Measurements from ENCODE around the gene ZBTB20.

ZBTB20 gene

DNA sequence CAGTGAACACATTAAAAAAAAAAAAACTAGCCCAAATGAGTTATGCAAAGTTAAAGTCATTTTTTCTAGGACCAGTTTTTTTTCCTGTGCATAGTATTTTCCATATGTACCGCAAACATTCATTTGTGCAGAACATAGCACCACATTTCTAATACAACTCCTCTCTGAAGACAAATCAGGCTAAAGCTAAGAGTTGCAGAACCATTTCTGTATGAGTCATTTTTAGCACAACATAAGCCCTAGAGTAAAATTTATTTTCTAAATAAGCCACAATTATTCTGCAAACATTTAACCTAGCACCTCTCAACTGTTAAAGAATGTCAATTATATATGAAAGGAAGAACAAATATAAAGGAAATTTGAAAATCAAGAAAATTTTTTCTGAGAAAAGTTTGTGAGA, 477.5 kb downstream of the ZBTB20 start:
- no peak for ATAC-seq (ENCODE audit: low read depth)
- Mint-ChIP-seq H3K4me1 (peaks cover 3% of the 10 kb centered on the region), H3K4me3 (no peak overlapping the region), H3K36me3 (peaks cover 6% of the 10 kb centered on the region), H3K27ac (no peak overlapping the region), H3K27me3 (no peaks in the 10 kb centered on the region), H3K9me3 (peaks cover 2% of the 10 kb centered on the region)
- DNase-seq (ENCODE audit: low spot score in 2 of 2): no peak

DNA sequence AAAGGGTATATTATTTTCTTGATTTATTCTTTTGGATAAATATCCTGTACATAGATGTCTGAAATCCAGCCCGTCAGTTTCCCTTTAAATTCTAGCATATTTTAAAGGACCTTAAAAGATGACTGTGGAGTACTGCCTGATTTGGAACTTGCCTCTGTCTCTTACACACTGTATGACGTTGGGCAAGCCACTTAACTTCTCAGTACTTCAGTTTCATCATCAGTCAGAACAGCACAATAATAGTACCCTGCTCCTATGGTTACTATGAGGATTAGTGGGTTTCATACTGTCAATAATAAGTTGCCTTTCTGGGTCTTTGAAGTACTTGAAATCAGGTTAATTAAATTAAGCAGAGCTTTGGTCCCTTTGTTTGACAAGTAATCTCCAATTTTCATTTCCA, 479.0 kb downstream of the ZBTB20 start:
- peak; percentile 32 for ATAC-seq (ENCODE audit: low read depth)
- peaks cover 15% of the 10 kb centered on the region for H3K36me3 Mint-ChIP-seq
- no peak overlapping the region for H3K27ac Mint-ChIP-seq

DNA sequence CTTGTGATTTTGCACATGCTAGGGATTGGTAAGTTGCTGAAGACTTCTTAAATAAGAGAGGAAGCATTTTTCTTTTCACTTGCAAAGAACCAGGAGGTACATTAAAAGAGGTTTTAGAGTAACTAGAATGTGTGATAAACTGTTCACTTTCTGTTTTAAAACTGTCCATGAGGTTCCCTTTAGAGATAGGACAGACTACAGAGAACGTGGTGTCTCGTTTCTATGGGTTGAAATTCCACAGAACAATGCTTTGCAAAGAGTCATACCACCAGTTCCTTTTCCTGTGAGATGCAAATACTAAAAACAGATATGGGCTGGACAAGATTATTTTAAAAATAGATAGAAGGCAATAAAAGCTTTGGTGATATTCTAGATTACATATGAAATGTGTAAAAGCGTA, 480.5 kb downstream of the ZBTB20 start:
- ATAC-seq (ENCODE audit: low read depth): no peak

More for the DNA sequence above, 479.0 kb downstream of the ZBTB20 start:
- H3K27me3 Mint-ChIP-seq: no peaks in the 10 kb centered on the region
- H3K9me3 Mint-ChIP-seq: peaks cover 5% of the 10 kb centered on the region
- no peak overlapping the region for H3K4me3 Mint-ChIP-seq
- H3K4me1 Mint-ChIP-seq: peaks cover 3% of the 10 kb centered on the region
- DNase-seq (ENCODE audit: low spot score in 2 of 2): no peak

DNA sequence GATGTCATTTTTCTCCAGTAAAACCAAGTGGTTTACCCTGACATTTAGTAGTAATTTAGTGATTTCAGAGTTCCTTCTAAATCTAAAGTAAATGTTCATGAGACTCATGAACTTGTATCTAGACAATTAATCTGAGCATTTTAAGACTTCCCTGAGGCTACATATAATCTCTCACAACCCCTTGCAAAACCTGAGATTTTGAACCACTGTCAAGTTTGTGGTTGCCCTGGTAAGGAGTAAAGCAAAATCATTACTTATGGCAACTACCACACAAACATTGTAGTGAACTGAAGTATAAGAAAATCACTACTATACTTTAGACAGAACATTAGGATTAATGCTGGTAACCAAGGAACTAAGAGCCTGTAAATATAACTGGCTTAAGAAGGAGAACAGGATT, 483.1 kb downstream of the ZBTB20 start:
- ATAC-seq (ENCODE audit: low read depth) (no peak), DNase-seq (ENCODE audit: low spot score in 2 of 2) (no peak)
- no peak overlapping the region for H3K4me3 Mint-ChIP-seq
- H3K36me3 Mint-ChIP-seq: peaks cover 21% of the 10 kb centered on the region
- H3K27me3 Mint-ChIP-seq: no peaks in the 10 kb centered on the region
- H3K9me3 Mint-ChIP-seq: peaks cover 5% of the 10 kb centered on the region
- H3K27ac Mint-ChIP-seq: no peak overlapping the region
- peaks cover 12% of the 10 kb centered on the region for H3K4me1 Mint-ChIP-seq

More for the DNA sequence above, 480.5 kb downstream of the ZBTB20 start:
- Mint-ChIP-seq H3K36me3 (peaks cover 18% of the 10 kb centered on the region), H3K4me3 (no peak overlapping the region), H3K4me1 (peaks cover 3% of the 10 kb centered on the region), H3K9me3 (peaks cover 5% of the 10 kb centered on the region), H3K27ac (no peak overlapping the region), H3K27me3 (no peaks in the 10 kb centered on the region)
- DNase-seq (ENCODE audit: low spot score in 2 of 2): no peak

DNA sequence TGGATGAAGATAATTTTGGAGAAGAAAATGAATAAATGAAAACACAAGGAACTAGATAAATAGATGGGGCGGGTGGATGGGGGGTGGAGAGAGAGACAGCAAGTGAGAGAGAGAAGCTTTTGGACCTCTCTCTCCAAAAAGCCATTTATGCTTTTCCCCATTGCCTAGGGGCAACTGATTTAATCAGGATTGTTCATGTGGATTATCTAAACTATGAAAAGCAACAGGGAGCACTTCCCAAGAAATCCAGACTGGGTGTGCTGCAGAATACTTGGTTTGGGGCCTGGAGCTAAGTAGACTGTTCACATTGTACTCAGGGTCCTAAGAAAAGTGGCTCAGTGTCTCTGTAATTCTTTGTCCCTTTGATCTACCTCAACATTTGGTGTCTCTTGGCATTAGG, 486.3 kb downstream of the ZBTB20 start:
- Mint-ChIP-seq H3K9me3 (peaks cover 6% of the 10 kb centered on the region), H3K4me1 (peaks cover 19% of the 10 kb centered on the region), H3K27me3 (no peaks in the 10 kb centered on the region), H3K4me3 (no peak overlapping the region), H3K36me3 (peaks cover 26% of the 10 kb centered on the region), H3K27ac (no peak overlapping the region)
- ATAC-seq (ENCODE audit: low read depth): no peak
- DNase-seq (ENCODE audit: low spot score in 2 of 2): no peak

DNA sequence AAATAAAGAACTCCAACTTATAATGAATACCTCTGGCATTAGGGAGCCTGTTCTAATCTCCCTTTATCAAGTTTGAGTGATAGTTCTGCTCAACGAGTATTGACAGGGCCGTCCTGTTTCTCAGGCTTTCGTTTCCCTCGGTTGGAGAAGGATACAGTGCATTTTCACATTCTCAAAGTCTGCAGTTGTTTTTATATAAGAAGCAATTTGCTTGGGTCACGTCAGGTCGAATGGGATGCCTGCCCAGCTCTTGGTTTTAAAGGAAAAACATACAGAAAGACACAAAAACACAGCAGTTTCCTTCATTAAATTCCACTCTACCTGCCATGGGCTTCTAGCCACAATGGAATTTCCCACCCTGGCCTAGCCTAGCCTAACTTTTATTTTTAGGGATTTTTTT, 487.0 kb downstream of the ZBTB20 start:
- H3K4me3 Mint-ChIP-seq: no peak overlapping the region
- H3K27ac Mint-ChIP-seq: no peak overlapping the region
- peaks cover 25% of the 10 kb centered on the region for H3K36me3 Mint-ChIP-seq
- H3K9me3 Mint-ChIP-seq: peaks cover 6% of the 10 kb centered on the region
- H3K4me1 Mint-ChIP-seq: peaks cover 19% of the 10 kb centered on the region
- DNase-seq (ENCODE audit: low spot score in 2 of 2) (no peak), ATAC-seq (ENCODE audit: low read depth) (no peak)
- no peaks in the 10 kb centered on the region for H3K27me3 Mint-ChIP-seq

DNA sequence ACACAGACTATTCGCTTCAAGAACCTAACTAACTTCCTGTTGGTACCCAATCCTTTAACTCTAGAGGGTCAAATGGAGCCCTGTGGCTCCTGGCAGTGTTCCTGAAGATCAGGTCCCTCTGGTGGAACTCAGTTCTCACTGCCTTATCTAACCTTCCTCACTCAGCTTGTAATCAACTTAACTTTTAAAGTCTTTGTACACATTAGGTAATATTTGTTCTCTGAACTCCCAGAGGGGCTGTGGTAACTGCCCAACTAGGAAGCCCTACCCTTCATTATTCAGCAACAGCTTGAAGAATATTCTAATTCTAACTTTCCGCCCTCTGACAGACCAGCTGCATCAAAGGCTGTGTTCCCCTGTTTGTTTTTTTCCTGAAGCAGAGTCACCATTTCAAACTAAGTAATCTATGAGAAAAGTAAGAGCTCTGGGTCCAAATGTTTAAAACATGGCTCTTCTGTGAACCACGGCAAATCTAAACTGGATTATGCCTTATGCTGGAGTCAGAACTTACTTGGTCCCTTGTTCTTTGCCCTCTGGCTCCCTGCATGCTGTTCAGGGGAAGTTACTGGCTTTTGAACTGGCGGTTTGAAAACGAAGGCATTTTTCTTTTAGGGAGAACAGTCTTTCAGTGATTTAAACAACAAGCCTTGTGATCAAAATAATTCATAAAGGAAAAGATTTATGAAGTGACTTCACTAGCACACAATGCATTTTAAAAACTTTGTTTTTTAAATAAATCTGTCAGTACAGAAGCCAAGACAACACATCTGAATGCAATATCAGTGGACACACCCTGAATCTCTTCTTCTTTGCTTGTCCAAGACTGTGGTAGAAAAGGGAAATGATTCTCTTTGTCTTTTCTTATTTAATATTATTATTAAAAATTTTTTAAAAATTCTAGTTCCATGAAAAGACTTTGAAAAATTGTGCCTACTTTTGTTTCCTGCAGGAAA, 487.7 kb downstream of the ZBTB20 start:
- Mint-ChIP-seq H3K4me3 (peak overlapping the region; percentile 21), H3K4me1 (peaks cover 19% of the 10 kb centered on the region), H3K27ac (peak overlapping the region; percentile 82), H3K36me3 (peaks cover 22% of the 10 kb centered on the region), H3K27me3 (no peaks in the 10 kb centered on the region), H3K9me3 (peaks cover 4% of the 10 kb centered on the region)
- ATAC-seq (ENCODE audit: low read depth) (peak; percentile 91), DNase-seq (ENCODE audit: low spot score in 2 of 2) (no peak)

DNA sequence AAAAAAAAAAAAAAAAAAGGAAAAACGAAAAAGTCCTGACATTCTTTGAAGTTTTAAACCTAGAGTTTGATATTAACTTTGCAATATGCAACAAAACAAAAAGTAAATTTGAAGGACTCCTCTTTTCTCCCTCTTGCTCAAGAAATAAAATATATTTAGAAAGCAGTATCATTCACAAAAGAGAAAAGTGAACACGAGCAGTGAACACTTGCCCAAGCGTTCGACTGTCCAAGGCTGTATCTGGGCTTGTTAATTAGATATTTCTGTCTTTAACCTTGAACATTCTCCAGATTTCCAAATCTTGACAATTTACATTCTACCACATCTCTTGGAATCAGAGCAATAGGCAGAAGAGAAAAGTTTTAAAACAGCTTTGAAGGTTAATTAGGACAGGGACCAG, 495.5 kb downstream of the ZBTB20 start:
- H3K4me1 Mint-ChIP-seq: peaks cover 2% of the 10 kb centered on the region
- DNase-seq (ENCODE audit: low spot score in 2 of 2): no peak
- H3K27me3 Mint-ChIP-seq: no peaks in the 10 kb centered on the region
- H3K36me3 Mint-ChIP-seq: peaks cover 3% of the 10 kb centered on the region
- H3K4me3 Mint-ChIP-seq: no peak overlapping the region
- ATAC-seq (ENCODE audit: low read depth): no peak
- no peak overlapping the region for H3K27ac Mint-ChIP-seq
- no peaks in the 10 kb centered on the region for H3K9me3 Mint-ChIP-seq

DNA sequence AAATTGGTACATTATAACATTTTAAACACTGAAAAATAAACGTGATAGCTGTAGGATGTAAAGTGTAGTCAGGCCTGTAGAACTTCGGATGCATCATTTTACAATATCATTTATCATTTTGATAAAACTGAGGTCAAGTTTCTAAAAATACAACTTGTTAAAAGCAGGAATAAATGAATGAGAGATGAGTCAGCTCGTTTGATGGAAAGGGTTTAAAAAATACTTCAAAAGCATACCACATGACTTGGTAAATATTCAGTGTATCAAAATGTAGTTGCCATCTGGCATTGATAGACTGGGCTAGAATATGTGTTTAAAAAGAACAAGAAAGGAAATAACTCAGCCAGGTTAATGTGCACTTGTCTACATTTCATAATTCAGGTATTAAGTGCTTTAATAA, 496.3 kb downstream of the ZBTB20 start:
- no peaks in the 10 kb centered on the region for H3K27me3 Mint-ChIP-seq
- peak overlapping the region; percentile 20 for H3K27ac Mint-ChIP-seq
- no peak for DNase-seq (ENCODE audit: low spot score in 2 of 2)
- H3K4me1 Mint-ChIP-seq: peaks cover 2% of the 10 kb centered on the region
- peaks cover 3% of the 10 kb centered on the region for H3K36me3 Mint-ChIP-seq
- ATAC-seq (ENCODE audit: low read depth): no peak
- H3K9me3 Mint-ChIP-seq: no peaks in the 10 kb centered on the region
- no peak overlapping the region for H3K4me3 Mint-ChIP-seq

DNA sequence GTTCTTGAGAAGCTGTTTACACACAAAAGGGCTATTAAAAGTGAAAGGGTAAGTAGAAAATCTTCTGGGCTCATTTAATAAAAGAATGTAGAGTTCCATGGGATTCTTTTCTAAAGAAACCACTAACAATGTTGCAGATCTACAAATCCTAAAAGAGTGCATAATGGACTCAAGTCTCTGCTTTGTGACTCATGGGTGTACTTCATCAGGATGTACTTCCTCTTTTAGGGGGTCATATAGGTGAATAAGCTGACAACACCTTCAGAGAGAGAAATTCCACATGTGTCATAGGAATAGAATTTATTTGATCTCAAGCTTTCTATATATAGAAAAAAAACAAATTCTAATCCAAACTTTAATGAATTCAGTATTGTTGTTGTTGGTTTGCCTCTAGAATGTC, 497.8 kb downstream of the ZBTB20 start:
- ATAC-seq (ENCODE audit: low read depth) (peak; percentile 51), DNase-seq (ENCODE audit: low spot score in 2 of 2) (no peak)
- H3K4me3 Mint-ChIP-seq: no peak overlapping the region
- no peaks in the 10 kb centered on the region for H3K9me3 Mint-ChIP-seq
- no peaks in the 10 kb centered on the region for H3K27me3 Mint-ChIP-seq
- H3K36me3 Mint-ChIP-seq: peaks cover 4% of the 10 kb centered on the region
- peaks cover 2% of the 10 kb centered on the region for H3K4me1 Mint-ChIP-seq
- H3K27ac Mint-ChIP-seq: no peak overlapping the region

DNA sequence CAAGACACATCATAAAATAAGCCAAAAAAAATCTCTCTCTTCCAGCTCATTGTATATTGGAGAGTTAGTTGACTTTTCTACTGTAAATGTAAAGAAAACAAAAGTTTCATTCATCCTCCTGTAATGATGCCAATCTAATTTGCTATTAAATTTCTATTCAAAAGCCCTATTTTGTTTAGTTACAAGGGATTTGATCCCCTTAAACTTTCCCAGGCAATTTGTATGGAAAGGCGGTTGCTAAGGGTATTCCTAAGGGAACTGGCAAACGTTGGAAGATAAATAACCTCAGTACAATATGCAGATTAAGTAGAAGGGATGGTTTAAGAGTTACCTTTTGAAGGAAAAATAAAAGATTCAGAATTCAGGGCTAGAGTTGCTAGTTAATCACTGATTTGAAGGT, 500.6 kb downstream of the ZBTB20 start:
- Mint-ChIP-seq H3K9me3 (no peaks in the 10 kb centered on the region), H3K4me3 (no peak overlapping the region), H3K4me1 (no peaks in the 10 kb centered on the region), H3K27me3 (no peaks in the 10 kb centered on the region), H3K36me3 (peaks cover 7% of the 10 kb centered on the region), H3K27ac (no peak overlapping the region)
- ATAC-seq (ENCODE audit: low read depth) (no peak), DNase-seq (ENCODE audit: low spot score in 2 of 2) (no peak)

DNA sequence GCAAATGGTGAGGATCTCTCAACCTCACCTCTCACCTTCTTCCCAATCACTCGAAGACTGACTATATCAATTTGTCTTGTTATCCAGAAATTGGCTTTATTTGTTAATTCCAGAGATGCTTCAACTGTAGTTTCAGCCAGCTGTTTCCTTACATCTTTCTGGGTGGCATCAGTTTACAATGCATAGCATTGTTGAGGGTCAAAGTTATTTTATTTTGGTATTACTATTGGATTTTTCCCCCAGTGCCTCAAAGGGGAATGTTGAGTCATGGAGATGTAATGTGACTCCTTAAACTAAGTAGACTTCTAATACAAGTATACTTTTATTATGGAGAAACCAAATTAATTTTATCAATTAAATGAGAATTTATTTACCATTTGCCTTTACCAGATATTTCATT, 501.7 kb downstream of the ZBTB20 start:
- no peaks in the 10 kb centered on the region for H3K27me3 Mint-ChIP-seq
- no peaks in the 10 kb centered on the region for H3K9me3 Mint-ChIP-seq
- DNase-seq (ENCODE audit: low spot score in 2 of 2) (no peak), ATAC-seq (ENCODE audit: low read depth) (no peak)
- no peaks in the 10 kb centered on the region for H3K4me1 Mint-ChIP-seq
- peaks cover 7% of the 10 kb centered on the region for H3K36me3 Mint-ChIP-seq
- no peak overlapping the region for H3K4me3 Mint-ChIP-seq
- H3K27ac Mint-ChIP-seq: no peak overlapping the region

DNA sequence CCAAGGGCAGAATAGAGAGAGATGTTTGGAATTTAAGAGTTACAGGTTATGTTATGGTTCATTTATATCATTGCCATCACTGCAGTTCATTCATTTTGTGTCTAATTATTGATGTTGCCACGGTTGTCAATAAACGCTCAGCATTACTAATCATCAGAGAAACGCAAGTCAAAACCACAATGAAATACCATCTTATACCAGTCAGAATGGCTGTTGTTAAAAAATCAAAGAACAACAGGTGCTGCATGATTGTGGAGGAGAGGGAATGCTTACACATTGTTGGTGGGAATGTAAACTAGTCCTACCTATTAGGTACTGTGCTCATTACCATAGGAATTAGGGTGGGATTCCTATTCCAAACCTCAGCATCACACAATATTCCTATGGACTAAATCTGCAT, 502.7 kb downstream of the ZBTB20 start:
- Mint-ChIP-seq H3K27me3 (no peaks in the 10 kb centered on the region), H3K27ac (no peak overlapping the region), H3K4me3 (no peak overlapping the region), H3K36me3 (peaks cover 7% of the 10 kb centered on the region), H3K4me1 (no peaks in the 10 kb centered on the region), H3K9me3 (no peaks in the 10 kb centered on the region)
- DNase-seq (ENCODE audit: low spot score in 2 of 2) (no peak), ATAC-seq (ENCODE audit: low read depth) (no peak)

DNA sequence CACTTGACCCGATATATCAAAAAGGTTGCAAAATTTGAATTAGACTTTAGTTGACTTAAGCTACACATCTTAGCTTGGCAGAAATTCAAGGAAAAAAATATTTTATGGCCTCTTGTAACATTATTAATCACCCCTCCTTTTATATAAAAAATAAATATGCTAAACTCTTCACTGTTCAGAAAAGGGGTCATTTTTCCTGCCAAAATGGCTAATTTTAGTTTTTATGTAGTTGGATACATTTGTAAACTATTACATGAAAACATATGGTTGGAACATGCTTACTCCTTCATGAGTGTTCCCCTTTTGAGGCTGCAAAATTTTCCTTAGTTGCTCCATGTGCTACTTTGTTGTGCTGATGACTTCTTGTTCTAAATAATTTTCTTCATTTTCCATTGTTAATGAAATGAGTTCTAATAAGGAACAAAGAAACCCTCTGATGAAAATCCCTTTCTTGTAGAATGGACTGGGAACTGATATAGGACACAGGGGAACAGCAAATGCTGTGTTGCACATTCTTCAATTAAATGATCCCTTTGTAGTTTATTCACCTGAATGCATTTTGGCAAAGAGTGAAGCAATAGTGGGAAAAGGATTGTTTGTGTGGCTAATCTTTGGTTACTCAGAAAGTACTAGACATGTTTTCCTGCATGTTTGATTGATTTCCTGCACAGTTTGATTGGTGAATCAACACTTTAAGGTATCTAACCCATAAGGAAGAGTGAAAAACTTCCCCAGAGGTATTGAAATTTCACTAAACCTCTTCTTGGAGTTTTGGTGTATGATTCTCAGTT, 503.9 kb downstream of the ZBTB20 start:
- H3K9me3 Mint-ChIP-seq: no peaks in the 10 kb centered on the region
- no peak overlapping the region for H3K27ac Mint-ChIP-seq
- no peak overlapping the region for H3K4me3 Mint-ChIP-seq
- ATAC-seq (ENCODE audit: low read depth) (no peak), DNase-seq (ENCODE audit: low spot score in 2 of 2) (no peak)
- H3K4me1 Mint-ChIP-seq: no peaks in the 10 kb centered on the region
- no peaks in the 10 kb centered on the region for H3K27me3 Mint-ChIP-seq
- H3K36me3 Mint-ChIP-seq: peaks cover 10% of the 10 kb centered on the region
